Keratinocyte (primary cell): ENCODE measurements around the gene MICAL3.

ENCODE experiments used
- EZH2 ChIP-seq: IDR thresholded peaks from one replicate; pipeline ENCODE4 v1.6.1; 2012; ENCODE audit warnings: inconsistent platforms, mild to moderate bottlenecking, low read length, moderate library complexity
- TF ChIP-seq, protein P1 (sequence below), 3 experiments: IDR thresholded peaks in 1 of 3; conservative IDR thresholded peaks in 1 of 3; optimal IDR thresholded peaks in 1 of 3; 2 replicates in 2 of 3; 3 replicates in 1 of 3; pipeline versions ENCODE3 to v1.5.1; 2011; ENCODE audit warnings: low read length in 3 of 3, mild to moderate bottlenecking in 3 of 3, moderate library complexity in 2 of 3, control low read depth in 1 of 3, inconsistent platforms in 1 of 3; ENCODE audit not compliant: insufficient read depth in 2 of 3; ENCODE audit errors: extremely low read depth in 1 of 3

DNA sequence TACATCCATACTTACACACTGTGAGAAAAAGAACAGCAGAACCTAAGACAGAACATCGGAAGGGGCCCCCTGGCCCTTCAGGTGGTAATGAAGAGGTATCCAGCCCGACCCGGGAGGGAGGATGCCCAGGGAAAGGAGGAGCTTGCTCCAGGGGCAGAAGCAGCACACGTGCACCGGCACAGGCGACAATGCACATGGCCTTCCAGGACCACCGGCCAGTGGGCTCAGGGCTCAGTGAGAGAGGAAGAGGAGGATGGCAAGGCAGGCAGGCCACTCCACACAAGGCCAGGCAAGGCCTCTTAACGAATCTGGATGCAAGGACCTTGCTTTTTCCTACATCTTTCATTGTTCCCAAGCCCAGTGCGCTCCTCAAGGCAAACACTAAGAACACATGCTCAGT, 52.6 kb downstream of the MICAL3 start:
- TF ChIP-seq, protein P1, sequence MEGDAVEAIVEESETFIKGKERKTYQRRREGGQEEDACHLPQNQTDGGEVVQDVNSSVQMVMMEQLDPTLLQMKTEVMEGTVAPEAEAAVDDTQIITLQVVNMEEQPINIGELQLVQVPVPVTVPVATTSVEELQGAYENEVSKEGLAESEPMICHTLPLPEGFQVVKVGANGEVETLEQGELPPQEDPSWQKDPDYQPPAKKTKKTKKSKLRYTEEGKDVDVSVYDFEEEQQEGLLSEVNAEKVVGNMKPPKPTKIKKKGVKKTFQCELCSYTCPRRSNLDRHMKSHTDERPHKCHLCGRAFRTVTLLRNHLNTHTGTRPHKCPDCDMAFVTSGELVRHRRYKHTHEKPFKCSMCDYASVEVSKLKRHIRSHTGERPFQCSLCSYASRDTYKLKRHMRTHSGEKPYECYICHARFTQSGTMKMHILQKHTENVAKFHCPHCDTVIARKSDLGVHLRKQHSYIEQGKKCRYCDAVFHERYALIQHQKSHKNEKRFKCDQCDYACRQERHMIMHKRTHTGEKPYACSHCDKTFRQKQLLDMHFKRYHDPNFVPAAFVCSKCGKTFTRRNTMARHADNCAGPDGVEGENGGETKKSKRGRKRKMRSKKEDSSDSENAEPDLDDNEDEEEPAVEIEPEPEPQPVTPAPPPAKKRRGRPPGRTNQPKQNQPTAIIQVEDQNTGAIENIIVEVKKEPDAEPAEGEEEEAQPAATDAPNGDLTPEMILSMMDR (optimal IDR thresholded peaks at IDR 0.05 in 1 of 3, IDR thresholded peaks at IDR 0.05 in 1 of 3, conservative IDR thresholded peaks at IDR 0.05 in 1 of 3; ENCODE audit: extremely low read depth in 1 of 3, insufficient read depth in 2 of 3, low read length in 3 of 3), result no peak
- TF ChIP-seq EZH2, result no peak
